ENCODE results near the gene ATAD3A. TPM values are rescaled to one million over a fixed set of nuclear protein-coding genes. Genes with fewer than 3 reads are reported as not detected.

ATAD3A gene
- total and polyA plus RNA-seq, 9 of the 15 experiments (the other 6 are each of a cell fraction or from before 2014, with no cell fraction given), result 0.10 to 173 (median 36.7) TPM

GRCh38 chr1:1470626-1471388 is 41.2 kb upstream of the ATAD3A start (continued):
- TF ChIP-seq HNRNPLL (IDR thresholded peaks at IDR 0.05; ENCODE audit: low read depth, low read length, poor library complexity, severe bottlenecking), result no peak
- no peak for TF ChIP-seq ZNF407 (IDR thresholded peaks at IDR 0.05; ENCODE audit: low read depth)
- TF ChIP-seq CHAMP1 (IDR thresholded peaks at IDR 0.05), result no peak
- TF ChIP-seq ZKSCAN8 (CRISPR knock-in tag; IDR thresholded peaks at IDR 0.05), result no peak
- TF ChIP-seq U2AF1 (optimal IDR thresholded peaks at IDR 0.05; ENCODE audit: low read depth, low read length), result no peak
- TF ChIP-seq NFIX (CRISPR knock-in tag; IDR thresholded peaks at IDR 0.05; ENCODE audit: low read depth), result no peak
- TF ChIP-seq SNAPC5 (CRISPR knock-in tag; IDR thresholded peaks at IDR 0.05), result no peak
- TF ChIP-seq TEAD4 (IDR thresholded peaks at IDR 0.05; ENCODE audit: low read length), result no peak
- no peak for TF ChIP-seq TEAD4 (CRISPR knock-in tag; IDR thresholded peaks at IDR 0.05; ENCODE audit: borderline replicate concordance)
- TF ChIP-seq ZNF263 (CRISPR knock-in tag; IDR thresholded peaks at IDR 0.05; ENCODE audit: borderline replicate concordance), result no peak
- TF ChIP-seq HDAC1 (IDR thresholded peaks at IDR 0.05), result no peak
- TF ChIP-seq SIN3A (IDR thresholded peaks at IDR 0.05; ENCODE audit: borderline replicate concordance in 2 of 2, control insufficient read depth in 1 of 2, low read depth in 2 of 2, low read length in 2 of 2), result peak in 1 of 2 experiments; percentile 29; a peak in 1 of 4 replicates
- 0 out of 2 replicates have a peak, but pooled peaks have one; percentile 37 for TF ChIP-seq TAF7 (tag; IDR thresholded peaks at IDR 0.05)
- 0 out of 2 replicates have a peak, but pooled peaks have one; percentile 28 for TF ChIP-seq TFAP4 (CRISPR knock-in tag; IDR thresholded peaks at IDR 0.05; ENCODE audit: borderline replicate concordance)
- TF ChIP-seq RBM17 (IDR thresholded peaks at IDR 0.05; ENCODE audit: borderline replicate concordance, low read depth, low read length), result no peak

Data from K562 (cell line).